GM19240 (cell line): ENCODE measurements around the gene DLST.
A peak's percentile ranks its signal among the peaks of the same experiment; 100 is the strongest.
"Not testable (repeated sequence)": the region's sequence is repeated elsewhere in the genome, so short reads cannot be mapped to it uniquely, and the experiment has no call there.

Experiments used
- DNase-seq: peaks from one replicate; pipeline ENCODE4 v3.0.0; 2011; ENCODE audit warnings: low spot score; ENCODE audit not compliant: insufficient read length

Gene DLST

GRCh38 chr14:74917646-74918081 lies 35.9 kb downstream of the DLST start:
- no peak for DNase-seq

- DNase-seq: no peak
Observed at GRCh38 chr14:74918380-74918779, 36.7 kb downstream of the DLST start.

- no peak for DNase-seq
Observed at GRCh38 chr14:74919421-74920165, 37.9 kb downstream of the DLST start.

GRCh38 chr14:74920281-74920680 lies 38.6 kb downstream of the DLST start:
- DNase-seq: no peak

GRCh38 chr14:74921053-74921620 lies 39.4 kb downstream of the DLST start:
- no peak for DNase-seq

GRCh38 chr14:74921987-74922751 lies 40.5 kb downstream of the DLST start:
- DNase-seq: no peak

GRCh38 chr14:74922752-74923401 lies 41.2 kb downstream of the DLST start, which contains the start of gene RPS6KL1:
RPS6KL1 (minus strand) TSS chr14:74923260; CDS start chr14:74921541, 1,719 bp downstream.
- peak; percentile 94 for DNase-seq

GRCh38 chr14:74924061-74924460 lies 42.3 kb downstream of the DLST start:
- no peak for DNase-seq

- no peak for DNase-seq
Observed at GRCh38 chr14:74927225-74927624, 45.5 kb downstream of the DLST start.

- no peak for DNase-seq
Observed at GRCh38 chr14:74929242-74929641, 47.5 kb downstream of the DLST start.

- not testable (repeated sequence) for DNase-seq
Observed at GRCh38 chr14:74931744-74932143, 50.0 kb downstream of the DLST start.

GRCh38 chr14:74932401-74932901 lies 50.7 kb downstream of the DLST start:
- no peak for DNase-seq

GRCh38 chr14:74932936-74933335 lies 51.2 kb downstream of the DLST start:
- not testable (repeated sequence) for DNase-seq

GRCh38 chr14:74934041-74934440 lies 52.3 kb downstream of the DLST start:
- no peak for DNase-seq

GRCh38 chr14:74934476-74935359 lies 53.0 kb downstream of the DLST start:
- DNase-seq: no peak

- DNase-seq: no peak
Observed at GRCh38 chr14:74935360-74935680, 53.6 kb downstream of the DLST start.

- DNase-seq: no peak
Observed at GRCh38 chr14:74936151-74936550, 54.4 kb downstream of the DLST start.

- no peak for DNase-seq
Observed at GRCh38 chr14:74936731-74937130, 55.0 kb downstream of the DLST start.

GRCh38 chr14:74937171-74937570 lies 55.5 kb downstream of the DLST start:
- no peak for DNase-seq
